ENCODE results near the gene LMF1.

The LMF1 gene

DNA sequence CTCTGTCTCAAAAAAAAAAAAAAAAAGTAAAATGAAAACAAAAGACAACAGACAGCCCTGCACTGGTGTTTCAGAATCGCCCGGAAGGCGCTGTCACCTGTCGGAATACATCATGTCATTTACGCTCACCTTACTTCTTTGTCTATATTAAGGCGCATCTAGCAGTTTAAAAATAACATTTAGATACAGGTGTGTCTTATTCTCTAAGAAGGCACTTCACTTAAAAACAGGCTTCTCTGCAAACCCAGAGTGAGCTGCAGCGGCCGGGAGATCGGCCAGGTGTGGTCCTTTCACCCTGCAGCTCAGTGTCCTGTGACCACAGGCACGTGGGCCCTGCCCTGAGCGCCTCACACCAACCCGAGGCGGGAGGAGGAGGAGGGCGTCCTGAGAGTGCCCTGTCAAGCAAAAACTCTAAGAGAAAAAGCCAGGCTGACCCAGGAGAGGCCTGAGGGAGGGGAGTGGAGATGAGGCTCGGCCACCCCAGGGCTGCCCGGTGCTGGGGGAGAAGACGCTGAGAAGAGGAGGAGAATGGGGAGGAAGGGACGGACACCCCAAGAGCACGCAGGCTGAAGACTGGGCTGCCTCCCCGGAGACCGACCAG is 3.3 kb upstream of the LMF1 start:
- H3K9ac ChIP-seq (ENCODE audit: low read length in 5 of 5): no peak overlapping the region
- no peaks in the 10 kb centered on the region for H3K36me3 ChIP-seq (ENCODE audit: control insufficient read depth in 5 of 5, insufficient read depth in 5 of 5, low read length in 5 of 5)
- peaks cover 0 to 10% (median 0%) of the 10 kb centered on the region in 5 donors for H3K27me3 ChIP-seq (ENCODE audit: control insufficient read depth in 5 of 5, insufficient read depth in 4 of 5, low read length in 5 of 5)
- H3K27ac ChIP-seq (ENCODE audit: low read depth, low read length): no peak overlapping the region
- H3K4me3 ChIP-seq (ENCODE audit: low read depth in 1 of 5, low read length in 5 of 5): no peak overlapping the region
- peaks cover 0 to 3% (median 0%) of the 10 kb centered on the region in 5 donors for H3K9me3 ChIP-seq (ENCODE audit: control insufficient read depth in 5 of 5, low read length in 5 of 5)
- H3K4me1 ChIP-seq (ENCODE audit: control insufficient read depth in 5 of 5, insufficient read depth in 5 of 5, low read length in 5 of 5): peaks cover 4 to 28% (median 23%) of the 10 kb centered on the region in 5 donors

DNA sequence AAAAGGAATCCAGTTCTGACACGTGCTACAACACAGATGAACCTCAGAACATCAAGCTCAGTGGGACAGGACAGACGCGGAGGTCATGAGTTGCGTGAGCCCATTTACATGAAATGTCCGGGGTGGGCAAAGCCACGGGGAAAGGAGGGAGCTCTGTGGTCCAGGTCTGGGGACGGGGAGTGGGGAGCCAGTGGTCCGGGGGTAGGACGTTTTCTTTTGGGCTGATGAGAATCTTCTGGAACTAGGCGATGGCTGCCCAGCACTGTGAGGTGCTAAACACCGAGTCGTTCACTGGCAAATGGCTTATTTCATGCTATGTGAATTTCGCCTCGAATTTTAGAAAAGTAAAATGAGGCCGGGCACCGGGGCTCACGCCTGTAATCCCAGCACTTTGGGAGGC is 2.6 kb upstream of the LMF1 start:
- Histone ChIP-seq H3K4me3 (ENCODE audit: low read depth in 1 of 5, low read length in 5 of 5) (no peak overlapping the region), H3K9me3 (ENCODE audit: control insufficient read depth in 5 of 5, low read length in 5 of 5) (peaks cover 0 to 3% (median 0%) of the 10 kb centered on the region in 5 donors)

DNA sequence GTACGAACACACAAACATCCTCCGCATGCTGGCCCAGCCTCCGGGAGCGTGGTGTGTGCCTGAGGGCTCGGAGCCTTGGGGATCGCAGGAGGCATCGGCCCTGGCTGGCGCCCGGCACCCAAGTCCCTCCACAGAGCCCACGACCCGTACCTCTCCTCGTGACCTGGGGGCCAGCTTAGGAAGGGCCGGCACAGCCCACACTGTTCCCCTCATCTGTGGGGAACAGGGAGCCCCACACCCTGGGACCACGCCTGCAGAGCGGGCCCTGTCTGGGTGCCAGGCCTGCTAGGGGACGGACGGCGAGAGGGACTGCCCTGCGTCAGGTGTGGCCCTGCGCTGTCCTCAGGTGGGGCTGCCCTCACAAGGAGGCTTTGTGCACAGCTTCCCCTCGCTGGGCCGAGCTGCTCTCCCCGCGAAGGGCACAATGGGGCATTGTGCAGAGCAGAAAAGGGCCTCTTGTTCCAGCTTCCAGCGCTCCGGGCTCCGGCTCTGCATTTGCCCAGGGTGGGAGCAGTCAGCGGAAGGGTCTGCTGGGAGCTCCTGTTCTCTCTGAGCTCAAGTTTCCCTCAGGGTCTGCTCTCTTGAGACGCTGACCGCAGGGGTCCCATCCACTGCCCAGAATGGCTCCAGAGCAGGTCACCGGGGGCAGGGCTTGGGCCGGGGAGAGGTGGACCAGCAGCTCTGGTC is 1.7 kb upstream of the LMF1 start:
- peaks cover 0 to 3% (median 0%) of the 10 kb centered on the region in 5 donors for H3K9me3 ChIP-seq (ENCODE audit: control insufficient read depth in 5 of 5, low read length in 5 of 5)
- H3K27me3 ChIP-seq (ENCODE audit: control insufficient read depth in 5 of 5, insufficient read depth in 4 of 5, low read length in 5 of 5): peaks cover 0 to 2% (median 0%) of the 10 kb centered on the region in 5 donors
- H3K9ac ChIP-seq (ENCODE audit: low read length in 5 of 5): no peak overlapping the region
- H3K4me3 ChIP-seq (ENCODE audit: low read depth in 1 of 5, low read length in 5 of 5): no peak overlapping the region
- H3K4me1 ChIP-seq (ENCODE audit: control insufficient read depth in 5 of 5, insufficient read depth in 5 of 5, low read length in 5 of 5): peaks cover 4 to 27% (median 23%) of the 10 kb centered on the region in 5 donors
- H3K36me3 ChIP-seq (ENCODE audit: control insufficient read depth in 5 of 5, insufficient read depth in 5 of 5, low read length in 5 of 5): peaks cover 0 to 6% (median 4%) of the 10 kb centered on the region in 5 donors
- no peak overlapping the region for H3K27ac ChIP-seq (ENCODE audit: low read depth, low read length)

More for the DNA sequence above, 2.6 kb upstream of the LMF1 start:
- no peaks in the 10 kb centered on the region for H3K36me3 ChIP-seq (ENCODE audit: control insufficient read depth in 5 of 5, insufficient read depth in 5 of 5, low read length in 5 of 5)
- H3K27ac ChIP-seq (ENCODE audit: low read depth, low read length): no peak overlapping the region
- no peak overlapping the region for H3K9ac ChIP-seq (ENCODE audit: low read length in 5 of 5)
- H3K4me1 ChIP-seq (ENCODE audit: control insufficient read depth in 5 of 5, insufficient read depth in 5 of 5, low read length in 5 of 5): peaks cover 4 to 28% (median 23%) of the 10 kb centered on the region in 5 donors
- peaks cover 0 to 9% (median 0%) of the 10 kb centered on the region in 5 donors for H3K27me3 ChIP-seq (ENCODE audit: control insufficient read depth in 5 of 5, insufficient read depth in 4 of 5, low read length in 5 of 5)

GRCh38 chr16:971981-972315 is 1.2 kb upstream of the LMF1 start:
- Histone ChIP-seq H3K9me3 (ENCODE audit: control insufficient read depth in 5 of 5, low read length in 5 of 5) (peaks cover 0 to 3% (median 0%) of the 10 kb centered on the region in 5 donors), H3K9ac (ENCODE audit: low read length in 5 of 5) (no peak overlapping the region), H3K4me1 (ENCODE audit: control insufficient read depth in 5 of 5, insufficient read depth in 5 of 5, low read length in 5 of 5) (peaks cover 4 to 28% (median 20%) of the 10 kb centered on the region in 5 donors), H3K36me3 (ENCODE audit: control insufficient read depth in 5 of 5, insufficient read depth in 5 of 5, low read length in 5 of 5) (peaks cover 0 to 11% (median 6%) of the 10 kb centered on the region in 5 donors), H3K27ac (ENCODE audit: low read depth, low read length) (no peak overlapping the region), H3K27me3 (ENCODE audit: control insufficient read depth in 5 of 5, insufficient read depth in 4 of 5, low read length in 5 of 5) (peaks cover 0 to 2% (median 0%) of the 10 kb centered on the region in 5 donors), H3K4me3 (ENCODE audit: low read depth in 1 of 5, low read length in 5 of 5) (no peak overlapping the region)

DNA sequence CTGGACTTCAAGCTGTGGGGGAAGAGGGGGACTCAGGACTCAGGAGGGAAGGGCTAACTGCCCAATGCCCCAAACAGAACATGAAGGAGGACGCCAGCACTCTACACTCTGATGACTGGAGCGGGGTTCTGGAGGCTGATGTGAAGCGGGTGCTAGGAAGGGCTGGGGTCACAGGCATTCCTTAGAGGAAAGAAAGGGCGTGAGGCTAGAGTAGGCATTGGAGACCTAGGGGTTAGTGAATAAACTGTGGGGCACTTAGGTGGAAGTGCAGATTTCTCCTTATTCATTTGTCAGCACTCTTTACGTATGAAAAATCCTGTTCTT is 760 bp upstream of the LMF1 start:
- Histone ChIP-seq H3K36me3 (ENCODE audit: control insufficient read depth in 5 of 5, insufficient read depth in 5 of 5, low read length in 5 of 5) (peaks cover 0 to 15% (median 7%) of the 10 kb centered on the region in 5 donors), H3K27me3 (ENCODE audit: control insufficient read depth in 5 of 5, insufficient read depth in 4 of 5, low read length in 5 of 5) (peaks cover 0 to 2% (median 0%) of the 10 kb centered on the region in 5 donors), H3K9me3 (ENCODE audit: control insufficient read depth in 5 of 5, low read length in 5 of 5) (peaks cover 0 to 3% (median 0%) of the 10 kb centered on the region in 5 donors), H3K4me1 (ENCODE audit: control insufficient read depth in 5 of 5, insufficient read depth in 5 of 5, low read length in 5 of 5) (peaks cover 4 to 27% (median 19%) of the 10 kb centered on the region in 5 donors), H3K9ac (ENCODE audit: low read length in 5 of 5) (no peak overlapping the region), H3K4me3 (ENCODE audit: low read depth in 1 of 5, low read length in 5 of 5) (peak overlapping the region in 2 of 5 donors; percentile 86 to 90), H3K27ac (ENCODE audit: low read depth, low read length) (no peak overlapping the region)

DNA sequence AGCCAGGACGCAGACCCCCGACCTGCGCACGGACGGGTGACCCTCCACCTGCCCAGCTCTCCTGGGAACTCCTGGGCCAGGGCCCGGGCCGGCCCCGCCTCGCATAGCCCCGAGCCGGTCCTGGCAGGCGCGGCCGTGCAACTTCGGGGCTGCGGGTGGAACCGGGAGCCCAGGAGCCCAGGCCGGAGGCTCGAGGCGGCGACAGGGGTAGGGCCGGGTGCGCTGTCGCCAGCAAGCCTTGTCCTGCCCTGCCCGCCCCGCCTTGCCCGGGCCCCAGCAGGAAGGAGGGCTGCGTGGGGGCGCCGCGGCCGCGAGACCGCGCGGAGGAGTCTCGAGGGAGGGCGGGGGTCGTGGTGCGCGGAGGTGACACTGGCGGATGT is 408 bp downstream of the LMF1 start:
- Histone ChIP-seq H3K27me3 (ENCODE audit: control insufficient read depth in 5 of 5, insufficient read depth in 4 of 5, low read length in 5 of 5) (peaks cover 0 to 2% (median 0%) of the 10 kb centered on the region in 5 donors), H3K4me3 (ENCODE audit: low read depth in 1 of 5, low read length in 5 of 5) (peak overlapping the region in 4 of 5 donors; percentile 75 to 90 (median 86)), H3K9ac (ENCODE audit: low read length in 5 of 5) (peak overlapping the region in 4 of 5 donors; percentile 79 to 86 (median 80)), H3K9me3 (ENCODE audit: control insufficient read depth in 5 of 5, low read length in 5 of 5) (peaks cover 0 to 11% (median 4%) of the 10 kb centered on the region in 5 donors), H3K36me3 (ENCODE audit: control insufficient read depth in 5 of 5, insufficient read depth in 5 of 5, low read length in 5 of 5) (peaks cover 0 to 25% (median 12%) of the 10 kb centered on the region in 5 donors), H3K27ac (ENCODE audit: low read depth, low read length) (peak overlapping the region; percentile 67), H3K4me1 (ENCODE audit: control insufficient read depth in 5 of 5, insufficient read depth in 5 of 5, low read length in 5 of 5) (peaks cover 4 to 27% (median 19%) of the 10 kb centered on the region in 5 donors)

DNA sequence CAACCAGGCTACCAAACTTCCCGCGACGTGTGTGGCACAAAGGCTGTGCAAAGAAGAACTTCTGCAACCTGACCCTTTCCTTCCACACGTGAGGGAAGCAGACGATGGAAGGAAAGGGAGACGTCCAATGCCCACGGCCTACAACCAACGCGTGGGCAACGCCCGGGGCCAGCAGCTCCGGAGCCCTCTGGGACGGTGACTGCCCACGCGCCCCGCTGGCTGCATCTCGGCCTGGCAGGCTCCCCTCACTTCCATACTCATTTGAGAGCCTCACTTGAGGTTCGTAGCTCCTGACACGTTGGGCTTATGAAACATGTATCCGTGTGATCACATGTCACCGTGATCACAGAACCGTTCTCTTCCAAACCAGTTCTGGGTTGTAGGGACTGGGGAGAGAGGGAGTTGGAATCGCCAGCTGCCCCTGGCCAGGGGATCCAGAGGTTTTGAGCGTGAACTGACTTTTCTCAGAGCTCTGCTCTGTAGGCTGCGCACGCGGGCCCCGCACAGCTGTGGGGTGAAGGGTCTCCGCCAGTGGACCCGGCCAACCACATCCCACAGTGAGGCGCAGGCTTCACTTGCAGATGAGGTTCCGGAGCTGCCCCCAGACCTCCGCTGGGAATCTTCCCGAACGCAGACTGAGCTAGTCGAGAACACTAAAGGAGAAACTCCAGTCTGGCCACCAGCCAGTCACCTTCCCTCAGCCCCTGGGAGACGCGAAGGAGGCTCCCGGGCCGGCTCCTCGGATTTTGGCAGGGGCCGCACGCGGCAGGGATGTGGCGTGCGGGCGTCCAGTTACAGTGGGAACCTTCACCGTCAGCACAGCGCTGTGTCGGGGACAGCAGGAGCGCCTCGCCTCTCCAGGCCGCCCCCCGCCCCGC is 1.0 kb downstream of the LMF1 start:
- peak overlapping the region; percentile 67 for H3K27ac ChIP-seq (ENCODE audit: low read depth, low read length)

DNA sequence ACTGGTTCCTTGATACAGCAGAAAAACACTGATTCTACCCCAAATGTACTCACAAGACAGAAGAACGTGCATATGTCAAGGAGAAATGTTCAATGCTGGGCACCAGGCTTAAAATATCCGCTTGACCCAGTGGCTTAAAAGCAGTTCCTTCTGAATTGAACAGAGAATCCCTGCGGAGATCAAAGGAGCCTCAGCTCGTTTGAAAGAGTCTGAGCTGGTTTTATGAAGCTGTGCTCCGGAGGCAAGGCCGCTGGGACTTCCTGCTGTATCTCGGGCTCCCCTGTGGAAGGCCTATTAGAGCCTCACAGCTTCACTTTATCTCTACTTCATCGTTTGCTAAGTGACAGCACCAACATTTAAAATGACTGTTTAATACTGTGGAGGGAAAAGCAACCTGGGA is 2.2 kb downstream of the LMF1 start:
- peaks cover 0 to 28% (median 12%) of the 10 kb centered on the region in 5 donors for H3K36me3 ChIP-seq (ENCODE audit: control insufficient read depth in 5 of 5, insufficient read depth in 5 of 5, low read length in 5 of 5)
- H3K4me1 ChIP-seq (ENCODE audit: control insufficient read depth in 5 of 5, insufficient read depth in 5 of 5, low read length in 5 of 5): peaks cover 4 to 27% (median 19%) of the 10 kb centered on the region in 5 donors
- H3K9ac ChIP-seq (ENCODE audit: low read length in 5 of 5): no peak overlapping the region
- peaks cover 0 to 2% (median 0%) of the 10 kb centered on the region in 5 donors for H3K27me3 ChIP-seq (ENCODE audit: control insufficient read depth in 5 of 5, insufficient read depth in 4 of 5, low read length in 5 of 5)
- H3K4me3 ChIP-seq (ENCODE audit: low read depth in 1 of 5, low read length in 5 of 5): no peak overlapping the region
- H3K9me3 ChIP-seq (ENCODE audit: control insufficient read depth in 5 of 5, low read length in 5 of 5): peaks cover 0 to 12% (median 4%) of the 10 kb centered on the region in 5 donors
- H3K27ac ChIP-seq (ENCODE audit: low read depth, low read length): no peak overlapping the region

More for the DNA sequence above, 1.0 kb downstream of the LMF1 start:
- Histone ChIP-seq H3K4me3 (ENCODE audit: low read depth in 1 of 5, low read length in 5 of 5) (peak overlapping the region; percentile 36 to 90 (median 86)), H3K9ac (ENCODE audit: low read length in 5 of 5) (peak overlapping the region in 4 of 5 donors; percentile 79 to 86 (median 80)), H3K27me3 (ENCODE audit: control insufficient read depth in 5 of 5, insufficient read depth in 4 of 5, low read length in 5 of 5) (peaks cover 0 to 2% (median 0%) of the 10 kb centered on the region in 5 donors), H3K9me3 (ENCODE audit: control insufficient read depth in 5 of 5, low read length in 5 of 5) (peaks cover 0 to 12% (median 4%) of the 10 kb centered on the region in 5 donors), H3K36me3 (ENCODE audit: control insufficient read depth in 5 of 5, insufficient read depth in 5 of 5, low read length in 5 of 5) (peaks cover 0 to 26% (median 12%) of the 10 kb centered on the region in 5 donors), H3K4me1 (ENCODE audit: control insufficient read depth in 5 of 5, insufficient read depth in 5 of 5, low read length in 5 of 5) (peaks cover 4 to 27% (median 19%) of the 10 kb centered on the region in 5 donors)

- Histone ChIP-seq H3K27ac (ENCODE audit: low read depth, low read length) (no peak overlapping the region), H3K36me3 (ENCODE audit: control insufficient read depth in 5 of 5, insufficient read depth in 5 of 5, low read length in 5 of 5) (peaks cover 0 to 31% (median 12%) of the 10 kb centered on the region in 5 donors), H3K4me1 (ENCODE audit: control insufficient read depth in 5 of 5, insufficient read depth in 5 of 5, low read length in 5 of 5) (peaks cover 4 to 30% (median 24%) of the 10 kb centered on the region in 5 donors), H3K4me3 (ENCODE audit: low read depth in 1 of 5, low read length in 5 of 5) (no peak overlapping the region), H3K9ac (ENCODE audit: low read length in 5 of 5) (no peak overlapping the region), H3K27me3 (ENCODE audit: control insufficient read depth in 5 of 5, insufficient read depth in 4 of 5, low read length in 5 of 5) (peaks cover 0 to 2% (median 0%) of the 10 kb centered on the region in 5 donors), H3K9me3 (ENCODE audit: control insufficient read depth in 5 of 5, low read length in 5 of 5) (peaks cover 0 to 12% (median 4%) of the 10 kb centered on the region in 5 donors)
Measured at GRCh38 chr16:967546-968295, 3.1 kb downstream of the LMF1 start.

Data from subcutaneous abdominal adipose tissue (tissue), 5 donors.